H1 (cell line): ENCODE measurements around the gene STRN4.

ENCODE experiments used
- ATF2 ChIP-seq: IDR thresholded peaks from 2 replicates; pipeline ENCODE4 v1.6.1; 2012; ENCODE audit warnings: low read length, inconsistent platforms
- CBX5 ChIP-seq: fragments of 300-800, 300-1000 bp; sonication (generic); IDR thresholded peaks from 2 replicates; pipeline ENCODE4 v1.7.1; 2016; ENCODE audit warnings: antibody characterized with exemption, low read length, low read depth
- CHD1 ChIP-seq: IDR thresholded peaks from 2 replicates; pipeline ENCODE4 v1.6.1; 2012; ENCODE audit warnings: low read depth, low read length, improper control_type of control experiment
- CTCF ChIP-seq, 3 experiments: IDR thresholded peaks; 1 replicate in 2 of 3; 2 replicates in 1 of 3; pipeline versions ENCODE4 v1.5.1 to v1.6.1; 2011; ENCODE audit warnings: low read length in 3 of 3, mild to moderate bottlenecking in 3 of 3, inconsistent platforms in 2 of 3, low read depth in 1 of 3, moderate library complexity in 1 of 3; ENCODE audit not compliant: insufficient read depth in 1 of 3; ENCODE audit errors: control extremely low read depth in 1 of 3
- EGR1 ChIP-seq: IDR thresholded peaks from 2 replicates; pipeline ENCODE4 v1.6.1; 2011; ENCODE audit warnings: low read depth, low read length, borderline replicate concordance
- EP300 ChIP-seq, 2 experiments: IDR thresholded peaks; 1 replicate in 1 of 2; 2 replicates in 1 of 2; pipeline ENCODE4 v1.6.1; 2011 to 2012; ENCODE audit warnings: low read depth in 2 of 2, low read length in 2 of 2, mild to moderate bottlenecking in 2 of 2, borderline replicate concordance in 1 of 2, inconsistent platforms in 1 of 2, moderate library complexity in 1 of 2
- JUN ChIP-seq: IDR thresholded peaks from 2 replicates; pipeline ENCODE4 v1.6.1; 2011; ENCODE audit warnings: low read depth, mild to moderate bottlenecking, improper control_type of control experiment, low read length
- MAX ChIP-seq: IDR thresholded peaks from 2 replicates; pipeline ENCODE4 v1.6.1; 2012; ENCODE audit warnings: inconsistent platforms
- PHF8 ChIP-seq: fragments of 200-600 bp; sonication (generic); conservative IDR thresholded peaks from 2 replicates; pipeline ENCODE4 v1.7.1; 2012; ENCODE audit warnings: low read depth, mild to moderate bottlenecking, inconsistent platforms, low read length, moderate library complexity
- POLR2A ChIP-seq, 2 experiments: IDR thresholded peaks; 1 replicate in 1 of 2; 2 replicates in 1 of 2; pipeline ENCODE4 v1.6.1; 2011; ENCODE audit warnings: low read depth in 2 of 2, low read length in 2 of 2, mild to moderate bottlenecking in 2 of 2; ENCODE audit errors: control extremely low read depth in 1 of 2
- RAD21 ChIP-seq, 2 experiments: IDR thresholded peaks in 1 of 2; conservative IDR thresholded peaks in 1 of 2; 2 replicates each; pipeline ENCODE4 v1.6.1; 2011; ENCODE audit warnings: low read depth in 2 of 2, low read length in 2 of 2, improper control_type of control experiment in 1 of 2, inconsistent platforms in 1 of 2, mild to moderate bottlenecking in 1 of 2, moderate library complexity in 1 of 2
- RXRA ChIP-seq: IDR thresholded peaks from 2 replicates; pipeline ENCODE4 v1.6.1; 2011; ENCODE audit warnings: low read depth, mild to moderate bottlenecking, low read length, moderate library complexity; ENCODE audit not compliant: insufficient read depth
- USF2 ChIP-seq: IDR thresholded peaks from 2 replicates; pipeline ENCODE4 v1.6.1; 2011; ENCODE audit warnings: low read length, improper control_type of control experiment

- no peak for TF ChIP-seq USF2
- TF ChIP-seq CTCF (IDR thresholded peaks at IDR 0.05; ENCODE audit: control extremely low read depth in 1 of 3, insufficient read depth in 1 of 3, low read depth in 1 of 3, low read length in 3 of 3), result no peak
- TF ChIP-seq POLR2A (IDR thresholded peaks at IDR 0.05; ENCODE audit: control extremely low read depth in 1 of 2, low read depth in 2 of 2, low read length in 2 of 2), result no peak
- no peak for TF ChIP-seq JUN
- TF ChIP-seq EGR1, result no peak
- TF ChIP-seq CBX5, result no peak
- TF ChIP-seq RXRA, result no peak
- no peak for TF ChIP-seq ATF2
- TF ChIP-seq RAD21 (IDR thresholded peaks at IDR 0.05 in 1 of 2, conservative IDR thresholded peaks at IDR 0.05 in 1 of 2; ENCODE audit: low read depth in 2 of 2, low read length in 2 of 2), result no peak
- TF ChIP-seq PHF8, result no peak
- TF ChIP-seq EP300 (IDR thresholded peaks at IDR 0.05; ENCODE audit: borderline replicate concordance in 1 of 2, low read depth in 2 of 2, low read length in 2 of 2), result no peak
- TF ChIP-seq CHD1, result no peak
- no peak for TF ChIP-seq MAX
Observed at GRCh38 chr19:46761418-46761831, 15.2 kb upstream of the STRN4 start.
